Right lobe of liver (tissue), 6 donors: ENCODE data around the gene C1orf74. TPM values are rescaled to one million over a fixed set of nuclear protein-coding genes. Genes with fewer than 3 reads are reported as not detected.

Experiments used
- ATAC-seq, 4 donors: fragments of 200-7000 bp; cut with Tn5 transposase; one replicate each; pipeline ENCODE4 v1.9.1; 2020; ENCODE audit warnings: mild to moderate bottlenecking in 4 of 4, moderate library complexity in 4 of 4
- DNase-seq, 3 donors: peaks; one replicate each; pipeline ENCODE4 v3.0.0-alpha.2; 2020
- H3K27ac ChIP-seq, 3 donors: fragments of 200-600 bp; one replicate each; pipeline ENCODE4 v1.8.0; 2022
- H3K27me3 ChIP-seq, 2 donors: fragments of 200-600 bp; one replicate each; pipeline ENCODE4 v1.8.0; 2022
- H3K36me3 ChIP-seq, 4 donors: fragments of 200-600 bp; sonication (generic) in 1 of 4; one replicate each; pipeline versions ENCODE4 v1.5.1 to v1.8.0; 2017 to 2022; ENCODE audit warnings: control low read depth in 1 of 4
- H3K4me1 ChIP-seq, 4 donors: fragments of 200-600 bp; sonication (generic) in 1 of 4; one replicate each; pipeline versions ENCODE4 v1.5.1 to v1.8.0; 2017 to 2022; ENCODE audit warnings: control low read depth in 1 of 4
- H3K4me3 ChIP-seq, 3 donors: fragments of 200-600 bp; one replicate each; pipeline ENCODE4 v1.8.0; 2022
- H3K9me3 ChIP-seq, 4 donors: fragments of 200-600 bp; sonication (generic) in 1 of 4; one replicate each; pipeline versions ENCODE4 v1.5.1 to v1.8.0; 2017 to 2022; ENCODE audit warnings: control low read depth in 1 of 4
- POLR2A ChIP-seq: fragments of 450-650 bp; IDR thresholded peaks from one replicate; pipeline ENCODE4 v1.6.1; 2017; ENCODE audit warnings: antibody characterized with exemption, mild to moderate bottlenecking
- WGBS: methylation state at CpG from one replicate; pipeline ENCODE4 v1.1.6; 2018; ENCODE audit warnings: low coverage, low lambda C conversion rate; ENCODE audit not compliant: insufficient coverage; ENCODE audit errors: missing lambda C conversion rate; 5-methylcytosine and 5-hydroxymethylcytosine counted together
- intact Hi-C, 2 donors: fragments of 100-400 bp; cut with DNase I; formaldehyde crosslinking; loops; one replicate each; pipeline versions ENCODE4 v1.11.2 to v1.14.1; 2022
- total RNA-seq, 6 experiments: library from RNA; depleted of rRNA in 2 of 6; stranded (reverse); fragments of >200 nt in 2 of 6; fragmentation: NEBNext Ultra II Directional in 3 of 6; extraction: Animal tissue kit (Norgen Biotek cat#: 25700) in 3 of 6; gene quantifications; one replicate each; pipeline versions ENCODE4 v1.1.0 to v1.2.4, GENCODE V29; 2016 to 2023
- TF ChIP-seq, protein P1 (sequence below), 4 donors: fragments of 200-600 bp in 3 of 4; fragments of 450-650 bp in 1 of 4; IDR thresholded peaks; one replicate each; pipeline versions ENCODE4 v1.5.1 to v1.8.0; 2016 to 2022; ENCODE audit warnings: antibody characterized with exemption in 4 of 4, mild to moderate bottlenecking in 2 of 4
- donor health status: DM: no; HTN: yes; CAD: no.
- donor health status: DM: no; HTN: no; CAD: no.
- donor health status: DM: no; HTN: no; CAD: no.
- donor health status: DM: no; HTN: yes; CAD: no.
- donor health status: DM: no; HTN: yes; CAD: no.

C1orf74 gene
- total RNA-seq, 6 experiments from 2014 or later, result 0.81 to 1.6 (median 1.0) TPM

DNA sequence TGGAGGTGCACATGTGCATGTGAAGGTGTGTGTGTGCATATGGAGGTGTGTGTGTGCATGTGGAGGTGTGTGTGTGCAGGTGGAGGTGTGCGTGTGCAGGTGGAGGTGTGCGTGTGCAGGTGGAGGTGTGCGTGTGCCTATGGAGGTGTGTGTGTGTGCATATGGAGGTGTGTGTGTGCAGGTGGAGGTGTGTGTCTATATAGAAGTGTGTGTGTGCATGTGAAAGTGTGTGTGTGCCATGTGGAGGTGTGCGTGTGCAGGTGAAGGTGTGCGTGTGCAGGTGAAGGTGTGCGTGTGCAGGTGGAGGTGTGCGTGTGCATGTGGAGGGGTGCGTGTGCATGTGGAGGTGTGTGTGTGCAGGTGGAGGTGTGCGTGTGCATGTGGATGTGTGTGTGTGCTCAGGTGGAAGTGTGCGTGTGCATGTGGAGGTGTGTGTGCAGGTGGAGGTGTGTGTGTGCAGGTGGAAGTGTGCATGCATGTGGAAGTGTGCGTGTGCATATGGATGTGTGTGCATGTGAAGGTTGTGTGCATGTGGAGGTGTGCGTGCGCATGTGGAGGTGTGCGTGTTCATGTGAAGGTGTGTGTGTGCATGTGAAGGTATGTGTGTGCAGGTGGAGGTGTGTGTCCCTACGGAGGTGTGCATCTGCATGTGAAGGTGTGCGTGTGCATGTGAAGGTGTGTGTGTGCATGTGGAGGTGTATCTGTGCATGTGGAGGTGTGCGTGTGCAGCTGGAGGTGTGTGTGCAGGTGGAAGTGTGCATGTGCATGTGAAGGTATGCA is 13.5 kb downstream of the C1orf74 start:
- H3K4me3 ChIP-seq, result no peak overlapping the region
- no peaks in the 10 kb centered on the region for H3K27me3 ChIP-seq
- no peaks in the 10 kb centered on the region for H3K9me3 ChIP-seq
- H3K36me3 ChIP-seq, result no peaks in the 10 kb centered on the region
- ATAC-seq (no peak), DNase-seq (no peak)
- no peak overlapping the region for H3K27ac ChIP-seq
- WGBS, result 90% methylated on average over 17 of the region's 17 CpGs
- intact Hi-C loops, result no loop called here
- no peak for TF ChIP-seq POLR2A
- TF ChIP-seq, protein P1, sequence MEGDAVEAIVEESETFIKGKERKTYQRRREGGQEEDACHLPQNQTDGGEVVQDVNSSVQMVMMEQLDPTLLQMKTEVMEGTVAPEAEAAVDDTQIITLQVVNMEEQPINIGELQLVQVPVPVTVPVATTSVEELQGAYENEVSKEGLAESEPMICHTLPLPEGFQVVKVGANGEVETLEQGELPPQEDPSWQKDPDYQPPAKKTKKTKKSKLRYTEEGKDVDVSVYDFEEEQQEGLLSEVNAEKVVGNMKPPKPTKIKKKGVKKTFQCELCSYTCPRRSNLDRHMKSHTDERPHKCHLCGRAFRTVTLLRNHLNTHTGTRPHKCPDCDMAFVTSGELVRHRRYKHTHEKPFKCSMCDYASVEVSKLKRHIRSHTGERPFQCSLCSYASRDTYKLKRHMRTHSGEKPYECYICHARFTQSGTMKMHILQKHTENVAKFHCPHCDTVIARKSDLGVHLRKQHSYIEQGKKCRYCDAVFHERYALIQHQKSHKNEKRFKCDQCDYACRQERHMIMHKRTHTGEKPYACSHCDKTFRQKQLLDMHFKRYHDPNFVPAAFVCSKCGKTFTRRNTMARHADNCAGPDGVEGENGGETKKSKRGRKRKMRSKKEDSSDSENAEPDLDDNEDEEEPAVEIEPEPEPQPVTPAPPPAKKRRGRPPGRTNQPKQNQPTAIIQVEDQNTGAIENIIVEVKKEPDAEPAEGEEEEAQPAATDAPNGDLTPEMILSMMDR (IDR thresholded peaks at IDR 0.05), result no peak
- peaks cover 0 to 4% (median 0%) of the 10 kb centered on the region in 4 donors for H3K4me1 ChIP-seq

DNA sequence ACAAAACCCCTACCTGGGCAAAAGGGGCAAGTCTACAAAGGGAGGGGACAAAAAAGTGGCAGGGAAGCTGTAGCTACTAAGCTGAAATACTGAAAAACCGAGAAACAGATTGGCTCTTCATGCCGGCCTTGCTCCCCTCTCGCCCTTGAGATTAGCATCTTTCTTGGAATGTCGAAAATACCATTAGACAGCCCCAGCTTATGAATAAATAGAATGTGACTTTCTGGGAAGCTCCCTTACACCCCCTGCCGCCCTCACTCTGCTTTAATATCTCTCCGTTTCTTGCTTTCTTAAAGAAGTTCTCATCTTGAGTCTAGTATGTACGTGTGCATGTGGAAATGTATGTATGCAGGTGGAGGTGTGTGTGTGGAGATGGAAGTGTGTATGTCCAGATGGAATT is 14.4 kb downstream of the C1orf74 start:
- 46% methylated on average over 7 of the region's 7 CpGs for WGBS
- Histone ChIP-seq H3K36me3 (no peaks in the 10 kb centered on the region), H3K4me3 (no peak overlapping the region), H3K9me3 (no peaks in the 10 kb centered on the region), H3K4me1 (peaks cover 0 to 4% (median 0%) of the 10 kb centered on the region in 4 donors), H3K27me3 (no peaks in the 10 kb centered on the region), H3K27ac (peak overlapping the region in 2 of 3 donors; percentile 30 to 72)
- DNase-seq (no peak), ATAC-seq (no peak)
- TF ChIP-seq, protein P1 (IDR thresholded peaks at IDR 0.05), result no peak
- intact Hi-C loops, result loop anchor here in 1 of 2 donors (10.0 kb wide), 1 partner anchor 175 kb away; no protein-coding TSS in a partner anchor

DNA sequence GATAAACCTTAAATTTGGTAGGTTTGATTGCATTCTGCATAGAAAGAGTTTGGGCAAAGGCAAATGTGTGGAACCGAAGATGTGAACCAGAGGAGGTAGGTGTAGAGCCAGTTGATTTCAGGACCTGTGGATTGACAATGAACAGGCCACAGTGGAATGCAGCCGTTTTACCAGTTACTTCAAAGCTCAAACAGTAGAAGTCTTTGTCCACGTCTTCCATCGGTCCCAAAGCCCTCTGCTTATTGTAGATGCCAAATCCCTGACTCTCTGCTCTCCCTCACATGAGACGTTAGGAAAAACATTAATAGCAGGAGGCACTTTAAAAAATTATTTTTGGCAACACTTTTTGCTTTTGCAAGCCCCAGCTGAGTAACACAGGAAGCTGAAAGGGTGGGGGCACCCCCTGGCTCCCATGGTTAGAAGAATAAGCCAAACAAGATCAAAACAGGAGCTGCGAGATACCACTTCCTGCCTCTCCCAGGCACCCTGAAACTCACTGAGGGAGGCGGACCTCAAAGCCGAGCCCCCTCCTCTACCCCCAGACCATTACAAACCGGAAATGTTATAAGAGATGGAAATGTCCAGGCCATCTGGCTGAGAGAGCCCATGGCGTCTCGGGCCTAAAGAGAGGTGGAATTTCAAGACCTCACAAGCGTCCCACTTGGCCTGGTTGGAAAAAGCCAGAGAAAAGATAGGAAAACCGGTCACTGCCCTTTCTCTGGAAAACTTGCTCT is 15.0 kb downstream of the C1orf74 start:
- Histone ChIP-seq H3K27ac (peak overlapping the region in 2 of 3 donors; percentile 30 to 72), H3K27me3 (no peaks in the 10 kb centered on the region), H3K36me3 (no peaks in the 10 kb centered on the region), H3K9me3 (no peaks in the 10 kb centered on the region), H3K4me3 (no peak overlapping the region), H3K4me1 (peaks cover 0 to 4% (median 0%) of the 10 kb centered on the region in 4 donors)
- WGBS, result 35% methylated on average over 11 of the region's 13 CpGs
- intact Hi-C loops, result loop anchor here in 1 of 2 donors (10.0 kb wide), 1 partner anchor 175 kb away; no protein-coding TSS in a partner anchor
- no peak for TF ChIP-seq POLR2A
- TF ChIP-seq, protein P1 (IDR thresholded peaks at IDR 0.05), result no peak
- ATAC-seq, result peak; percentile 66 to 81 (median 76)
- peak in 2 of 3 donors; percentile 43 to 59 for DNase-seq

DNA sequence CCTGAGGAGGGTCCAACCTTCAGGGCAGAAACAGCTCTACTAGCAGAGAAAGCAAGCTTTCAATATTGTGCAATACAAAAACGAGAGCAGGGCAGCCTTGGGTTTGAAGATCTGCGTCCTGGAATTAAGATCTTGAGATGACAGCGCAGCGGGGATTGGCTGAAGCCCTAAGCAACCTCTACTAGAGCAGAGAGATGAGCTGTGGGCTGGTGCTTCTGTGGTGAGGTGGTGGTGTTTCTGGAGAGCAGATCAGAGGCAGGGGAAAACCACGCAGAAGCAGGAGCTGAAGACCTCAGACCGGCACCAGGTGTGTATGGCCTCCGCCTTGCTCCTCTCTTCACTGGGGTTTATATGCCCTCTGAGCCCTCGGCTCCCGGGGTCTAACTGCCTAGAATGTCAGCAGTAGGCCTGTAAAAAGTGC is 16.0 kb downstream of the C1orf74 start:
- H3K27me3 ChIP-seq, result no peaks in the 10 kb centered on the region
- DNase-seq (no peak), ATAC-seq (peak in 3 of 4 donors; percentile 30 to 59 (median 55))
- H3K9me3 ChIP-seq, result no peaks in the 10 kb centered on the region
- 59% methylated on average over 9 of the region's 9 CpGs for WGBS
- no peak for TF ChIP-seq POLR2A
- TF ChIP-seq, protein P1 (IDR thresholded peaks at IDR 0.05), result no peak
- H3K36me3 ChIP-seq, result no peaks in the 10 kb centered on the region
- H3K4me3 ChIP-seq, result no peak overlapping the region
- H3K4me1 ChIP-seq, result peaks cover 0 to 4% (median 0%) of the 10 kb centered on the region in 4 donors
- intact Hi-C loops, result loop anchor here in 1 of 2 donors (10.0 kb wide), 1 partner anchor 174 kb away; no protein-coding TSS in a partner anchor
- H3K27ac ChIP-seq, result peak overlapping the region in 2 of 3 donors; percentile 29 to 72
